GM18505 (cell line): ENCODE measurements around the gene RIMBP2.
"Not testable (repeated sequence)": the region's sequence is repeated elsewhere in the genome, so short reads cannot be mapped to it uniquely, and the experiment has no call there.

Experiments used
- ATAC-seq: cut with Tn5 transposase; IDR thresholded peaks from one replicate; pipeline ENCODE4 v1.9.1; 2021; ENCODE audit not compliant: unreplicated experiment
- POLR2A ChIP-seq: IDR thresholded peaks from 4 replicates; pipeline ENCODE4 v1.6.1; 2011; ENCODE audit warnings: borderline replicate concordance; ENCODE audit not compliant: insufficient read depth, insufficient read length; ENCODE audit errors: extremely low read depth

Gene RIMBP2

DNA sequence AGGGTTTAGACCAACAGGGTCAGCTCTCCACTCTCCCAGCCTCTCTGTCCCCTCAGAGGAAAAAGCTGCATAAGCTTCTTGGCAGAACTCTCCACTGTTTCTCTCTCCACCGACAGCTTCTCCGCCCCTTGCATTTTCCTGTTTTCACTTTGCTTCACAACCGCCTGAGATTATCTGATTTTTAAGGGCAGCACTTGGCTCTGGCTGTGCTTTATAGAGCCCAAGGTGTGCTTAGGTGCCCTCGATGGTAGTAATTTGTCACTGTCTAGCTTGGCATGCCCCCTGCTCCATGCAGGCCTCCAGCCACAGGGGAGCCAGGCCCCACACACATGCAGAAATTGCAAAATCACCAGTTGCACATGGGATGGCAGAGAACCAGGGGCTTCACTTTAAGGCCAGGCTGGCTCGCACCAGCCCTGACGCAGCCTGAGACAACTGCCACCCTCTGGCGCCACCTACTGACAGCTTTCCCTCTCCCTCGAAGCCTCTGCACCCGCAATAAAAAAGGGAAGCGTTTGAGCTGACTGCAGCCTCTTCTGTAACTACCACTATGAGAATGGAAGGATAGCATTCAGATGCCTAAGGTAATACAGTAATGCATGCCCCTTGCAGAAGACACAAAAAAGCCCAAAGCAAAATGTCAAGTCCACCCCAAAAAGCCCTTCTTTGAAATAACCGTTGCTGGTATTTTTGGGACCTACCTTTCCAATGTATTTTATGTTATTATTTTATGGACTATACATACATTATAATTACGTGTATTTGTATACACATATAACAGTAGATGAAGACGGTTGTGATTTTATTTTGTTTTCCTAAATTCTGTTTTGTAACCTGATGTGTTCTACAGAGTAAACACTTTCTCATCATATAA is 32.0 kb upstream of the RIMBP2 start:
- peak; percentile 88 for ATAC-seq
- TF ChIP-seq POLR2A: no peak

DNA sequence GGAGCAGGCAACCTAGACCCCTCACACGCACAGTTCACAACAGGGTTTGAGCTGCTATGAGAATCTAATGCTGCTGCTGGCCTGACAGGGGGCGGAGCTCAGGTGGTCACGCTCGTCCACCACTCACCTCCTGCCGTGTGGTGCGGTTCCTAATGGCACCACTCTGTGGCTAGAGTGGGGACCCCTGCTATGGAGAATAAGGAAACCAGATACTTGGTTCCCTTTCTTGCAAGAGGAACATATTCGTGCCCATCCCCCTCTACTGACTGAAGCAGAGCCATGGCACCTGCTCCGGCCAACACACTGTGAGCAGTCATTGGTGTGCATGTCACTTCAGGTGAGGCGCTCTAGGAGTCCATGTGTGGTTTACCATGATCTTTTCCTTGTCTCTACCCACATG is 30.4 kb upstream of the RIMBP2 start:
- no peak for TF ChIP-seq POLR2A
- no peak for ATAC-seq

DNA sequence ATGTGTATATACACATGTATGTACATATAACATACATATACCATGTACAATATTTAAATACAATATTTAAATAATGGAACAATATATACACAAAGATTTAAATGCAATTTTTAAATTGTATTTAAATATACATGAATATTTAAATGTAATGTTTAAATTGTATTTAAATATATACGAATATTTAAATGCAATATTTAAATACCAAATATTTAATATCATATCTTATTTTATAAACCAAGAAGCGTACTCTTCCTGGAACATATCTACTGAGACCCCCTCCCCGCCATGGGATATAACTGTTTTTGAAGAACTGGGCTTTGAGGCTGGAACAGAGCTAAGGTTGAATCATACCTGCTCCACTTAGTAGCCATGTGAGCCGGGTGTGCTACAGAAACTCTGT is 29.8 kb upstream of the RIMBP2 start:
- ATAC-seq: no peak
- no peak for TF ChIP-seq POLR2A

DNA sequence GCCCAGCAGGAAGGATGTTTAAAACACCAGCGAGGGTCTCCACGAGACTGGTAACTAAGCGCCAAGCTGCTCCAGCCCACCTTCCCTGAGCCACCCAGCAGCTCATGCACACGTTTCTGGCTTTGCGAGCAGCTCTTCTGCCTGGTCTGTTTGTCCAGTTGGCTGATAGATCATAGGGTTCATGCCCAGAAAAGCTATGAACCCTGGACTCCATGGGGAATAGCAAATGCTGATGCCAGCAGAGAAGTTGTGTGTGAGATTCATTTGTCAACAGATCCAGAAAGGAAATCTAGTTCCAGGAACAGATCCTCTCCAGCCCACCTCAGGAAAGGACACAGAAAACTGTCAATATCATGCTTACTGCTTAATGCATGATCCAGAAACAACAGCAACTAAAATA is 28.2 kb upstream of the RIMBP2 start:
- TF ChIP-seq POLR2A: no peak
- no peak for ATAC-seq

DNA sequence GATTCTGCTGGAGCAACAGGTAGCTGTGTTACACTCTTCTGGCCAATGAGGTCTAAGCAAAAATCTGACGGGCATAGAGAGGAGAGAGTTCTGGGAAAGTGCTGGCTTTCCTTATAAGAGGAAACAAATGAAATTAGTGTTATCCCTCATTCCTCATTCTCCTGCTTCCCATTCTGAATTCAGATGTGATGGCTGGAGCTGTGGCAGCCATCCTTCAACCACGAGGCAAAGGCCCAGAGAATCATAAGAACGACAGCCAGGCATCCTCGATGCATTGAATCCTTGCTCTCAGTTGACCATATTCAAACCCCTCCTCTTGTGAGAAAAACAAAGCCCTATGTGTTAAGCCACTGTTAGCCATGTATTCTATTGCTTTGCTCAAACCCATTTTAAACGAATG is 27.5 kb upstream of the RIMBP2 start:
- ATAC-seq: no peak
- no peak for TF ChIP-seq POLR2A

DNA sequence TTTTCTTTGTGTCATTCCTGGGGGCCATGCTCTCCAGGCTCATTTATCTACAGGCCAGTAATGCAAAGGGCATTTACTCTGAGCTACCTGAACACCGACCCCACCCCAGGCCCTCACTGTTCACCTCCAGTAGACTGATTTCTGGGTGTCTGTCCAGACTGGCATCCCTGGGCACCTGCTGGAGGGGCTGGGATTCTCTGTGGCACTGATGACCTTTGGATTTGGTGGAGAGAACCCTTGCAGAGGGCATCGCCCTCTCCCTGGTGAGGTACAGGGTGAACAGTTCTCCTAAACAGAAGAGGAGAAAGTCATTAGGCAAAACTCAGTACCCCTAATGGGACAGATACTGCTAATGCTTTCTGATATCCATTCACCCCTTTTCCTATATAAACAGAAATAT is 27.1 kb upstream of the RIMBP2 start:
- no peak for TF ChIP-seq POLR2A
- no peak for ATAC-seq

DNA sequence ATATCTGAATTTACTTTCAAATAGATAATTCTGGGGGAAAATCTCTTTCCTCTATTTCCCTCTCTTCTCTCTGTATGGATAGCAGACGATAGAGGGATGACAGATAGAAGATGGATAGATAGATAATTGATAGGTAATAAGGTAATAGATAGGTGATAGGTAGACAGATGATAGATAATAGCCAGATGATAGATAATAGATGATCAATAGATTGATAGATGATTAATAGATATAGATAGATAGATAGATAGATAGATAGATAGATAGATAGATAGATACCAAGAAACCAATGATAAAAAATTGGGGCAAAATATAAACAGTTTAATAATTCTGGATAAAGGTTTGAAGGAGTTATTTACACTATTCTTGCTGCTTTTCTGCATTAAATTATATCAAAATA is 26.6 kb upstream of the RIMBP2 start:
- no peak for ATAC-seq
- no peak for TF ChIP-seq POLR2A

DNA sequence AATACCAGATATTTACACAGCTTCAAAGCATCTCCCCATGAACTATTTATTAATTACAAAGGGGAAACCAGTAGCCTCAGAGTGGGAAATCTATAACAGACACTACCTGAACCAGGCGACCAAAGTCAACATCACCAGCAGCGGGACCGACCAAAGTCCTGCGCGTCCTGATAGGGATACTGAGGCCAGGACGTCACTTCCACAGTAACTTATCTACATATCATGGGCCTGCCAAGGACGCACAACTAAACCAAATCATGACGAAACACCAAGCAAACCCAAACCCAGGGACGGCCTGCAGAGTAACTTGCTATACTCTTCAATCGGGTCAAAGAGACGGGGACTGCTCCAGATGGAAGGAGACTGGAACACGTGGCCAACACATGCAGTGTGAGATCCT is 26.0 kb upstream of the RIMBP2 start:
- ATAC-seq: no peak

DNA sequence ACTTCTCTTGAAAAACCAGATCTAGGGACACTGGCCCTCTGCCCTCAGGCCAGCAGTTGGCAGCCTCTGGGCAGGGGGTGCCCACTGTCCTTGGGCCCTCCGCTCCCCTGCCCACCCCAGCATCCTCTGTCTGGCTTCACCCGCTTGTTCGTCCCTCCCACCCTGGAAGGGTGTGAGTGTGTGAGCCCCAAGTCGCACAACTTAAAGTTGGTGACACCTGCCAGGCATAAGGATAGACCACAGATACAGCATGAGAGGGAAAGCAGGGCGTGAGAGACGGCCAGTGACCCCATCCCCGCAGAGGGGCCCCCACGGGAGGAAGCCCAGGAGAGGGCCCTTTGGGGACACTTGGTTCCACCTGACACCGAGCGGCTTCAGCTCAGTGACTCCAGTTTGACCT is 23.5 kb upstream of the RIMBP2 start:
- no peak for TF ChIP-seq POLR2A
- no peak for ATAC-seq

More for the DNA sequence above, 26.0 kb upstream of the RIMBP2 start:
- TF ChIP-seq POLR2A: no peak

DNA sequence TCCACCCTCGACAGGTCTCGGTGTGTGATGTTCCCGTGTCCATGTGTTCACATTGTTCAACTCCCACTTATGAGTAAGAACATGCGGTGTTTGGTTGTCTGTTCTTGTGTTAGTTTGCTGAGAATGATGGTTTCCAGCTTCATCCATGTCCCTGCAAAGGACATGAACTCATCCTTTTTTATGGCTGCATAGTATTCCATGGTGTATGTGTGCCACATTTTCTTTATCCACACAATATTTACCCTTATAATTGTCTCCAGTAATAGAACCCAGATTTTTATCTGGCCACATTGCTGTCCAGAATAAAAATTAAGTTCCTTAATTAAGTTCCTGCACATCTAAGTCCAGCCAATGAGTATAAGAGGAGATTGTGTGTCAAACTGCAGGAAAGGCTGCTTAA is 22.3 kb upstream of the RIMBP2 start:
- ATAC-seq: not testable (repeated sequence)

DNA sequence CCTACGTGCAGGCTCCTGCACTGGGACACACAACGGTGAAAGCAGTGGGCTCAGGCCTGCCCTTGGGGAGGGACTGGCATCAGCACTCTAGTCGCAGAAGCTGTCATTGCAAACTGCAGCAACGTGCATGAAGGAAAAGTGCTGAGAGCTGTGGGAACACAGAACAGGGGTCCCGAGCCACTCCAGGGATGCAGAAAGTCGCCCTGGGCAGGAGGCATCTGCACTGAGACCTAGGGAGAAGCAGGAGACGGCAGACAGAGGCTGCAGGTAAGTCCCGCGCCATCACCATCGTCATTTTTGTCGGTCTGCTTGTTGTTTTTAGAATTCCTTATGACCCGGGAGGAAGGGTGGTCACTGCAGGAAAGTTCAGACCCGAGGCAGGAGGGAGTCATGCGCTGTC is 21.6 kb upstream of the RIMBP2 start:
- no peak for ATAC-seq
- no peak for TF ChIP-seq POLR2A

DNA sequence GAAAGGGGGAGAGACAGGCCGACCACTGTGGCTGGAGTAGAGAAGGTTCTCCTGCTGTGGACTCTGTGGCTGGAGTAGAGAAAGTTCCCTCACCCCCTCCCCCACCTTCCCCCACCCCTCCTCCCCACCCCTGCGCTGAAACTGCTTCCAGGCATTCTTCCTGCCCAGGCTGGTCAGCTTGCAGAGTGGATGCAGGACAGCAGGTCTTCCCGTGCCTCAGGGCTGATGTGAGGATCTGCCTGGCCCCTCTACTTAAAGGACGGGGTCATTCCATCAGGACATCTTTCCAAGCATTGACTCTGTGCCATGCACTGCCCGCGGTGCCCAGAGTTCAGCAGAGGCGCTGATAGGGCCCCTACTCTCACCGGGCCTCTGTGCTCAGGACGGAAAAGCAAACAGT is 13.2 kb upstream of the RIMBP2 start:
- no peak for ATAC-seq
- no peak for TF ChIP-seq POLR2A

DNA sequence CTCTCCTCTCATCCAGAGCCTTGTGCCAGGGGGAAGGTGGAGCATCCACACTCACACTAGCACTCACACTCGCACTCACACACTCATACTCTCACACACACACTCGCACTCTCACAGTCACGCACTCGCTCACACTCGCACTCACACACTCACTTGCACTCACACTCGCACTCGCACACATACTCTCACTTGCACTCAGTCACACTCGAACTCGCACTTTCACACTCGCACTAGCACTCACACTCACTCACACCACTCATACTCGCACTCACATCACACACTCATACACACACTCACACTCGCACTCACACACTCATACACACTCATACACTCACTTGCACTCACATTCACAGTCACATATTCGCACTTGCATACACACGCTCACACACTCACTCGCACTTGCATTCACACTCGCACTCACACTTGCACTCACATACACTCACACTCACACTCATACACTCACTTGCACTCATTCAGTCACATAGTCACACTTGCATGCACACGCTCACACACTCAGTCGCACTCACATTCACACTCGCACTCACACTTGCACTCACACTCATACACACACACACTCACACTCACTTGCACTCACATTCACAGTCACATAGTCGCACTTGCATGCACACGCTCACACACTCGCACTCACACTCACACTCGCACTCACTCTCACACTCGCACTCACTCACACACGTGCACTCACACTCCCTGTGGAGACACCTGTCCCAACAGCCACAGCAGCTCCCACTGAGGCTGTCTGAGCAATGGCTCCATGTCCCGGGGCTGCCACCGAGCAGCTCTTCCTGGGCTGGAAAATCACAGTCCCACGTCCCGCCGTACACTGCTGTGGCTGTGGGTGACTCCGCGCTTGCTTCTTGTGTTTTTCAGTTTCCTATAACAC is 12.3 kb upstream of the RIMBP2 start:
- no peak for ATAC-seq
- TF ChIP-seq POLR2A: no peak

DNA sequence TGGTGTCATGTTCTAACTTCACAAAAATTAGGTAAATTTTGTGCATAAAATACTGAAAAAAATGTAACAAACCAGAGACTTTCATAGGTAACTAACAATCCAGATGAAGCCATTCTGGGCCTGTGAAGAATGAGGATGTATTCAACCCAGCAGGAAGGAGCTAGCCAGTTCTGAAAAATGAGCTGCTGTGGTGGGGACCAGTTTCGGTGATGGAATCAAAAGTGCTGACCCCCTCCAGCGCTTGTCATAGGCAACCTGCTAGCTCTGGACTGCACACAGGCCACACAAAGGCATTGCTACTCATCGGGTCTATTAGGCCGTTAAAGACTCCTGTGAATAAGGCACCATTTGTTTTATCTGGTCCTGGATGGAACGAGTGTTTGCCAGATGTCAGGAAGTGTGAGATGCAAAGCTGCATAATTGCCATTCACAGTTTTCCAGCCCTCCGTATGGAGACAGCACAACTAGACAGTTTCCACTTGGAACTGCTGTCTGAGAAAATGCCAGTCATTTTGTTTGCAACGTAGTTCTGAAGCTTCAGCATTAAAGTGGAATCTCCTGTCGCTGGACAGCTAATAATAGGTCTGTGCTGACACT is 3.3 kb upstream of the RIMBP2 start:
- no peak for TF ChIP-seq POLR2A

DNA sequence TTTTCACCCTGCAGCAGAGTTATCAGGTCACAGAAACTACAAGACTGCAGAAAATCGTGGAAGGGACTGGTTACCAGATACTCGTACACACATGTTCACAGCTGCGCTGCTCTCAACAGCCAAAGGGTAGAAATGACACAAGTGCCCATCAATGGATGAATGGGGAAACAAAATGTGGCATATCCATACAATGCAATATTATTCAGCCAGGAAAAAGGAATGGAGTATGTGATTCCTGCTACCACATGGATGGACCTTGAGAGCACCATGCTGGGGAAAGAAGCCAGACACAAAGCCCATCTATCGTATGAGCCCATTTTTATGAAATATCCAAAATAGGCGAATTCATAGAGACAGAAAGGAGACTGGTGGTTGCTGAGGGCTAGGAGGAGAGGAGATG is 1.7 kb upstream of the RIMBP2 start:
- ATAC-seq: no peak
- no peak for TF ChIP-seq POLR2A

More for the DNA sequence above, 3.3 kb upstream of the RIMBP2 start:
- no peak for ATAC-seq
